VCaP (cell line): ENCODE data around the gene RPL36AL.
A peak's percentile ranks its signal among the peaks of the same experiment; 100 is the strongest.

Source experiments
- H3K27ac ChIP-seq: fragments of 450-650 bp; 2 replicates; pipeline ENCODE4 v1.5.1; 2017
- TF ChIP-seq, protein P1 (sequence below): fragments of 450-650 bp; conservative IDR thresholded peaks from 2 replicates; pipeline ENCODE4 v1.5.1; 2017; ENCODE audit warnings: mild to moderate bottlenecking, moderate library complexity

The RPL36AL gene

DNA sequence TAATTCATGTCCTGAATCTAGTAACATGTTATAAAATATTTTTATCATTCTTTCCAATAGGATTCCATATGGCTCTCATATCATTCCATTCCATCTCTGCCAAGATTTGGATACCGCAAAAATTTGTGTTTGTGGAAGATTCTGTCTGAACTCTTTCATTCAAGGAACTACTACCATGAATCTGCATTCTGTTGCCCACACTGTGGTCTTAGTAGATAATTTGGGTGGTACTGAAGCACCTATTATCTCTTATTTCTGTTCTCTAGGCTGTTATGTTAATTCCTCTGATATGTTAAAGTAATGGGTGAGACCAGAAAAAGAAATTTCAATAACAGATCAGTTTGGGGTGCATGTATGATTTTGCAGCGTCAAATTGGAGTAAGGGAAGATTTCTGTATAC lies 6.2 kb downstream of the RPL36AL start:
- TF ChIP-seq, protein P1, sequence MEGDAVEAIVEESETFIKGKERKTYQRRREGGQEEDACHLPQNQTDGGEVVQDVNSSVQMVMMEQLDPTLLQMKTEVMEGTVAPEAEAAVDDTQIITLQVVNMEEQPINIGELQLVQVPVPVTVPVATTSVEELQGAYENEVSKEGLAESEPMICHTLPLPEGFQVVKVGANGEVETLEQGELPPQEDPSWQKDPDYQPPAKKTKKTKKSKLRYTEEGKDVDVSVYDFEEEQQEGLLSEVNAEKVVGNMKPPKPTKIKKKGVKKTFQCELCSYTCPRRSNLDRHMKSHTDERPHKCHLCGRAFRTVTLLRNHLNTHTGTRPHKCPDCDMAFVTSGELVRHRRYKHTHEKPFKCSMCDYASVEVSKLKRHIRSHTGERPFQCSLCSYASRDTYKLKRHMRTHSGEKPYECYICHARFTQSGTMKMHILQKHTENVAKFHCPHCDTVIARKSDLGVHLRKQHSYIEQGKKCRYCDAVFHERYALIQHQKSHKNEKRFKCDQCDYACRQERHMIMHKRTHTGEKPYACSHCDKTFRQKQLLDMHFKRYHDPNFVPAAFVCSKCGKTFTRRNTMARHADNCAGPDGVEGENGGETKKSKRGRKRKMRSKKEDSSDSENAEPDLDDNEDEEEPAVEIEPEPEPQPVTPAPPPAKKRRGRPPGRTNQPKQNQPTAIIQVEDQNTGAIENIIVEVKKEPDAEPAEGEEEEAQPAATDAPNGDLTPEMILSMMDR, result no peak
- no peak overlapping the region for H3K27ac ChIP-seq

DNA sequence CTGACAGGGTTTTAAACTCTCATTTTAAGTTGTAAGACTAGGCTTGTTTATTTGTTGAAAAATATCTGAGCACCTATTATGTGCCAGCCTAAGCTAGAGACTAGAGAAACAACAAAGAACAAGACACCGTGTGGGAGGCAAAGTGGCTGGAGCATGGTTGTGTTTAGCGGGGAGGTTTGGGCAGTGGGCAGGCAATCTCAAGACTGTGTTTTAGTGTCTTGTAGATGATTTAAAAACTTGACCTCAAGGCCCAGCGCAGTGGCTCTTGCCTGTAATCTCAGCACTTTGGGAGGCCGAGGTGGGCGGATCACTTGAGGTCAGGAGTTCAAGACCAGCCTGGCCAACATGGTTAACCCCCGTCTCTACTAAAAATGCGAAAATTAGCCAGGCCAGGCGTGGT lies 7.8 kb downstream of the RPL36AL start:
- no peak overlapping the region for H3K27ac ChIP-seq
- TF ChIP-seq, protein P1, result no peak

DNA sequence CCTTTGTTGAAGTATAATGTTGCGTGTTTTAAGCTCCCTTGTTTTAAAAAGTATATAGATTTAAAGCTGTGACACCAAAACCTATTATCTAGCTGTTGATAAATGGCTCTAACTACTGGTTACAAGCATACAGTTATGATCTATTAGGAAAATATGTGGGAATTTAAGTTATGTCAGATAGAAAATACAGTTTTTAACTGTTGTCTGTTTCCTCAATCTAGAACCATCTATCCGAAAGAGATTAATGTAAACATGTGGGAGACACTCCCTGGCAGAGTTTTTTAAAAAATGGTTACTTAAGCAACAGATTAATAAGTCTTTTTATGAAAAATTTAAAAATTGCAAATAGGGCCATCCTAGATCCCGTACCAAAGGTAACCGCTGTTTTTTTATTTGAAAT lies 8.2 kb downstream of the RPL36AL start:
- TF ChIP-seq, protein P1, result no peak
- H3K27ac ChIP-seq, result no peak overlapping the region

DNA sequence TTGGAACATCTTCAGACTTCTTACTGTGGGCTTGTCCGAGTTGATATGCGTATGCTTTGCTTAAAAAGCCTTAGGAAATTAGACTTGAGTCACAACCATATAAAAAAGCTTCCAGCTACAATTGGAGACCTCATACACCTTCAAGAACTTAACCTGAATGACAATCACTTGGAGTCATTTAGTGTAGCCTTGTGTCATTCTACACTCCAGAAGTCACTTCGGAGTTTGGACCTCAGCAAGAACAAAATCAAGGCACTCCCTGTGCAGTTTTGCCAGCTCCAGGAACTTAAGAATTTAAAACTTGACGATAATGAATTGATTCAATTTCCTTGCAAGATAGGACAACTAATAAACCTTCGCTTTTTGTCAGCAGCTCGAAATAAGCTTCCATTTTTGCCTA lies 12.8 kb downstream of the RPL36AL start:
- H3K27ac ChIP-seq, result no peak overlapping the region
- TF ChIP-seq, protein P1, result no peak

DNA sequence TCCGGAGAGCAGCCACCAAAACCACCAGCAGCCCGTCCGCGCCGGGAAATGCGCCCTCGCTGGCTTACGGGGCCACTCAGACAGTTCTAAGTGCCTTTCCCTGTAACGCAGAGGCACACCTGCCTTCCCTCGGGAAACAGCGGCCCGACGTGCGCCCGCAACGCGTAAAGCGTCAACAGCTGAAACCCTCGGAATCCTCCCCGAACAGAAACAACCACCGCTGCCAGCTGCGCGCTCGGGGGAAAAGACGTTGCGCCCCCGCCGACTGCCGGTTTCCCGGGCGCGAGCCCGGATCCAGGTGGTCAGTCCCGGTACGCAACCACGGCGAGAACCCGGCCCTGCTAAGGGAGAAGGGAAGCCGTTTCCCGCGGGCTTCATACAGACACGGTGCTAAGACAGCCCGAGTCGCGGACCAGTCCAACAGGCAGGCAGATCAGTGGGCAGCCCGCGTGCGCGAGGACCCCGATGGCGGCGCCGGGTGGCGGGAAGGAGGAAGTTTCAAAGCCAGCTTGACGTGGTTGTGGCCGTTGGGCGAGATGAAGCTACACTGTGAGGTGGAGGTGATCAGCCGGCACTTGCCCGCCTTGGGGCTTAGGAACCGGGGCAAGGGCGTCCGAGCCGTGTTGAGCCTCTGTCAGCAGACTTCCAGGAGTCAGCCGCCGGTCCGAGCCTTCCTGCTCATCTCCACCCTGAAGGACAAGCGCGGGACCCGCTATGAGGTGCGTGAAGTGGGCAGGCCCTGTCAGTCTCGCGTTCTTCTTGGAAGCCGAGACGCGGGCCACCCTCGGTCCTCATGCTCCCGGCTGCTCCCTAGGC lies 21.7 kb downstream of the RPL36AL start, which contains the start of gene LRR1:
LRR1 (plus strand) TSS at position 456 of the 816 bp plus-strand sequence; CDS start at position 537, 81 bp downstream.
- H3K27ac ChIP-seq, result peak within 1 kb of the TSS; percentile 98
- TF ChIP-seq, protein P1, result no peak

DNA sequence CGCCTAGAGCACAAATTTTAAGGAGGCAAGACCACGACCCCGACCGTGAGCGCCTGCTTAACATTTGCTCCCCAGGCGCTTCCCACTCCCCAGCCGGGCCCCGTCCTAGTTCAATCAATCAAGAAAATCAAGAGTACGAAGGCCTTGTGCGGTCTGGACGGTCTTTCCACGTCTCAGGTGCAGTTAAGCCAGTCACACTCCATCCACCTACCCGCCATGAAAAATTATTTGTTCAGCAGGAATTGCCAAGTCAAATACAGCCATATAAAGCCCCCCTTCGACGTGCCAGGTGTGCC lies 22.3 kb downstream of the RPL36AL start:
- TF ChIP-seq, protein P1, result no peak
- peak overlapping the region; percentile 98 for H3K27ac ChIP-seq

DNA sequence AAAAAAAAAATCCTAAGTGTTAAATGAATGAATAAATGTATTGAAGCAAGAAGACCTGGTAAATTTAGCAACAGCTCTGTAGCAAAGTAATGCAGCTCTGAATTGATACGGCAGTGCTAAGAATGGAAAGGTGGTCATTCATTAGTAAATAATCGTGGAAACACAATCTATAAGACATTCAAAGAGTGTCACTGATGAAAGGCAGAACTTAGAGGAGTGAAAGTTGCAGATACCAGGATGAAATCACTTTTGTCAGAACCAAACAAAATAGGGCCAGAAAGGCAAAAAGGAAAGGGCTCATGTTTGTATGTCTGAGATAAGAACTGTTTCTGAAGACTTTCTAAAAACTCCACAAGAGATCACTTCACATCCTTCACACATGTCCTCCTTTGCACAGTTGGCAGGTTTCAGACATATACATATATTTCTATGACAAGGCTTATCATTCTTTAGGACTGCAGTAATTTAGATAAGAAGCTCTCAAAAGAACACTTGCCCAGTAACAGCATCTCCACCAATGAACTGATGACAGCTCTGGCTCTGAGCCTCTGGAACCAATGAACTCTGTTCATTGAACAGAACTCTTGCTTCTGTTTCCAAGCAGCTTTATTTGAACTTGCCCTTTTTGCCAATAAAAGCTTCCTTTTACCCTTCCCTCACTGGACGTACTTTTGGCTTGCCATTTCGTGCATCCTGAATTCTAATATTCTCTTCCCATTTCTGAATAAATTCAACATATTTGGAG lies 25.9 kb downstream of the RPL36AL start:
- TF ChIP-seq, protein P1, result no peak

More for the DNA sequence above, 25.9 kb downstream of the RPL36AL start:
- peak overlapping the region; percentile 62 for H3K27ac ChIP-seq
